ENCODE measurements around the gene OLFM1. TPM values are rescaled to one million over a fixed set of nuclear protein-coding genes. Genes with fewer than 3 reads are reported as not detected.

The OLFM1 gene
- total RNA-seq, 1 donor from 2014 or later = 5.3 TPM

DNA sequence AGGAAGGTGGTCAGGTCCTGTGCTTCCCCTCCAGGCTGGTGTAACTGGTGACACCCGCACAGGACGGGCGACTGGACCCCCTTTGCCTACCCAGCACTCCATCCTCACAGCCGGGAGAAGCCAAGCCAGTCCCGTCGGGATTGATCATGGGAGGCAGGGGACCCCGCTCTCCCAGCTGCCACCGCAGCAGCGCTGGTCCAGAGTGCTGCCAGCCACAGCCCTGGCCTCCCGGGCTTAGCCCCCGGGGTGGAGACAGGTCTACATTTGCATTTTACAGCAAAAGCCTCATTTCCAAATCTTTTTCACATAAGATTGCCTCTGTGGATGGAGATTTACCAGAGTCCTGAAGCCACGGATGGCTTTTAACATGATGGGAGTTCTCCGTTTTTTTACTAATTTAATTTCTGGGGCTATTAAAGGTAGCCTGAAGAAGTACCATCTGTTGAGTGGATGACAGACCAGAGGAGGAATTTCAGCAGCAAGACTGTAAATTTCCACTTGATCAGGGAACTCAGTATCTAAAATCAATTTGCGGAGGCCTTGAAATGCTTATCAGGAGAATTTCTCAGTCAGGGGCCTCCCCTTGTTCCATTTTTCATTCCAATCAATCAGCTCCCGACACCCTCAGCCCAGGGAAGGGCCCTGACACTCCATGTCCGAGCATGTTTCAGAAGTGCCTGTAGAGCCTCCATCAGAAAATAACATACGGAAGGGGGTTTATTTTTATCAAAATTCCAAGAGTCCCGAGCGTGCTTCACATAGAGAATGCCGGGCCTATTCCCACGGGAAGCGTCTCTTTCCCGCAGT, 80.6 kb downstream of the OLFM1 start:
- intact Hi-C loops (cut with micrococcal nuclease) = no loop called here

DNA sequence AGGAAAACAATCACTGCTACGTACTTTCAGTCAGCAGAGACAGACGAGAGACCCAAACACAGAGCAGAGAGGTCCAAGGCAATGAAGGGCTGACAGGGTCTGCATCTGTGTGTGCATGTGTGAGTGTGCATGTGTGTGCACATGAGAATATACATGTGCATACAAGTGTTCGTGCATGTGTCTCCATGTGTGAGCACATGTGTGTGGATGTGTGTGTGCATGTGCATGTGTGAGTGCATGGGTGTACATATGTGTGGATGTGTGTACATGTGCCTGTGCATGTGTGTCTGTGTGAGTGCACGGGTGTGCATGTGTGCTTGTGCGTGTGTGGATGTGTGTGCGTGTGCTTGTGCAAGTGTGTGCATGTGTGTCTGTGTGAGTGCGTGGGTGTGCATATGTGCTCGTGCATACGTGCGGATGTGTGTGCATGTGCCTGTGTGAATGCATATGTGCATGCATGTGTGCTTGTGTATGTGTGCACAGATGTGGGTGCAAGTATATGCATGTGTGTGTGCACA, 82.3 kb downstream of the OLFM1 start:
- intact Hi-C loops (cut with micrococcal nuclease) = no loop called here

DNA sequence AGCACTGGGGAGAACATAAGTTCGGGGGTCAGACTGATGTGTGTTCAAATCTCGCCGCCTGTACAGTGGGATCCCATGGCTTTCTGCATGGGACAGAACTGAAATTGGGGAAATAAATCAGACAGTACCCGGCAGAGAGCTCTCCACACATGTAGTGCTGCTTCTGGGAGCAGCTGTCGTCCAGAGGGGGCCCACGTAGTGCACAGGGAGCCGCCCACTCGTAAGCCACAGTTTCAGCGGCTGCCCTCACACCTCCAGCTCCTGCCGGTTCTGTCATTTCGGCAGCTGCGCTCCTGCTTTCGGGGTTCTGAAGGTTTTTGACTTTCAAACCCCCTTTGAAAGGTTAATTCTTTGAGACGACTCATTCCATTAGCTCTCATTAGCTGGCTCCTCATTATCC, 83.1 kb downstream of the OLFM1 start:
- intact Hi-C loops (cut with micrococcal nuclease) = no loop called here

Other genes with a start within 250 kb of the OLFM1 start
- not detected in 2 replicates for gene FCN2, start 206.9 kb upstream of the OLFM1 start, total RNA-seq
- gene FCN1, start 169.8 kb upstream of the OLFM1 start, total RNA-seq = not detected in 2 replicates

Data from T-helper 1 cell treated with Interleukin-12 subunit alpha and Interleukin-12 subunit beta and Interleukin-4 antibody, amounts not matched to agents 30 ng/mL and 1 ng/mL, for 36 hours (primary cell).